Stimulated activated CD4-positive, alpha-beta T cell treated with anti-CD3 and anti-CD28 coated beads, Interleukin-2, amount 100 ng/mL, for 24 hours (primary cell): ENCODE data around the gene SLC6A9.

ENCODE experiments used
- DNase-seq, 2 donors: peaks; one replicate each; pipeline ENCODE4 v3.0.0-alpha.2; 2020

The SLC6A9 gene

GRCh38 chr1:44025816-44026215, 5.4 kb downstream of the SLC6A9 start:
- DNase-seq = no peak

- no peak for DNase-seq
These were observed 6.2 kb downstream of the SLC6A9 start for GRCh38 chr1:44024903-44025525.

- no peak for DNase-seq
These were observed 7.0 kb downstream of the SLC6A9 start for GRCh38 chr1:44024031-44024902.

DNA sequence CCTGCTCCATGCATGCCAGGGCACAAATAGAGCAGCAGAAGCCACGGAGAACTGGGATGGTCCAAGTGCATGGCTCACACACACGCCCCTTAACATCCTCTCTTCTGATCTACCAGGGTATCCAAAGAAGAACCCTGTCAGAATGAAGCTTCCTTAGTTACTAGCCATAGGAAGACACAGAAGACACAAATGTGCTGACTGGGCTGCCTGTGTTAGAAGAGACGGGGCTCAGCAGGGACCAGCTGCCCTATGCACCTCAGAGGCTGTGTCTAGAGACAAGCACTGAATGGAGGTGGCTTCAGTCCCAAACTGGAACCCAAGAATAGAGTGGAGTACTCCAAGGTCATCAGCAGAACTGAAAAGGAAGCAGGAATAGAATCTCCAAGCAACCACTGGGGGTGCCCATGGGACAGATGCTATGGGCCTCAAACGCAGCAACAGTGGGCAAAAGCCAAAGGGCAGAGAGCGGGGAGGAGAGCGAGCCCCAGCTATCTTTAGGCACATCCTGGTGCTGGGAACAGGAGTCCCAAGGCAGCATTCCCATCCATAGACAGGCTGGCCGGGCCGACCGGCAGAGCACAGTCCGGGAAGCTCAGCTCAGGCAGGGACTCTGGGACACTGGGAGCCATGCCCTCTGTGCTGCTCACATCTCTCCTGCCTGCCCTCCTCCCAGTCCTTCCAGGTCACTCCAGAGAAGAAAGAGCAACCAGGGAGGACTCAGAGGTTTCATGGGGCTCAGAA, 9.5 kb downstream of the SLC6A9 start:
- DNase-seq = no peak

GRCh38 chr1:44021156-44021555, 10.1 kb downstream of the SLC6A9 start:
- no peak for DNase-seq

DNA sequence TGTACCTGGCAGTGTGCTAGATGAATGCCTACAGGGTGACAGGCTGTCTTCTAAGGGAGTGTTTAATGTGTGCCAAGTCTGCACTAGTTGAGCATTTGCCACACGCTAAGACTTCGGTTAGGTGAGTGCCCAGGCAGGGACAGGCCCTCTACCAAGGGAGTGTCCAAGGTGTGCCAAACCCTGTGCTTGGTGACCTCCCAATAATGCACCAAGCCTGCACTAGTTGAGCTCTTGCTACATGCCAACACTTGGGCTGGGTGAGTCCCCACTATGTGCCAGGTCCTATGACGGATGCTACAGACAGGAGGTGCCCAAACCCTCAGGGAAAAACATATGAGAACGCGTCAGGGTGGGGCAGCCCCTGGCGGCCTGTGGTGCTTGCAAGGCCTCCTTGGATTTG, 10.8 kb downstream of the SLC6A9 start:
- DNase-seq = no peak

DNA sequence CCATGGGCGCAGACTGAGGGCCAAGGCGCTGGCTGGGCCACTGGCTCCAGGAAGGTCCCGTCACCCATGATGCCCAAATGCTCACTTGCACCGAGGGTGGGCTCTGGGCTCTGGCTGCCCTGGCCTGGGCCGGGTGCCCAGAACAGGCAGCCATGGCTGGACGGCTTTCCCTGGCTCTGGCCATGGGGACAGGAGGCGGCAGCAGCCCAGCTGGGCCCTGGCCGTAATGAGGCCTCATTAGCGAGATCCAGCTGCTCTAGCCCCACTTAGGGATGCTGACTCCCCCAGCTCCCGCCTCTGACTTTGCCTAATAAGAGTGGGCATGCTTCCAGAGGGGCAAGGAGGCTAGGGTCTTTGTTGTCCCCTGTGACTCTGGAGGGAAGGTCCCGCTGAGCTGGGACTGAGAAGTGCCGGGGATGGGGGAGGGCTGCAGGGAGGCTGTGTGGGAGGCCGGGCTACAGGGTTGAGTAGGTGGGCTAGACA, 11.8 kb downstream of the SLC6A9 start:
- DNase-seq = no peak

DNA sequence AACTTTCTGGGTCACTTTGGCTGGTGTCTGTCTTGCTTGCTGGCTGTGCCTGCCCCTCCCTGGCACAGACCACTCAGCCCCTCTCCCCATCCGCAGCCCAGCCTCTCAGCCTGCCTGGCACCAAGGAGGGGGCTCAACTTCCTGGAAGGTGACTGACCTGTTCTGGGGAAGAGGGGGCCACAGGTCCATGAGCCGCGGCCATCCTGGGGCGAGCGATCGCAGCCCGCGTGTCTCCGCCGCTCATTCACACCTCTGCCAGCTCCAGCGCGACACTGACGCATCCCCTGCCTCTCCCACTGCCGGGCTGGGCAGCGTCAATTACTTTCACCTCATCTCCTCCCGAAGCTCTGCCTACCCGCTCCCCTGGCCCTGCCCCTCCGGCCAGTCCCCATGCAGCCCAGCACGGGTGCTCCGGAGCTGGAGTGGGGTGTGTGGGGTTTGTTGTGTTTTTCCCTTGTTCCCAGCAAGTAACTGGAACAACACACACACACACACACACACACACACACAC, 14.3 kb downstream of the SLC6A9 start:
- DNase-seq = no peak

- no peak for DNase-seq
These were observed 15.0 kb downstream of the SLC6A9 start for GRCh38 chr1:44016041-44016889.

DNA sequence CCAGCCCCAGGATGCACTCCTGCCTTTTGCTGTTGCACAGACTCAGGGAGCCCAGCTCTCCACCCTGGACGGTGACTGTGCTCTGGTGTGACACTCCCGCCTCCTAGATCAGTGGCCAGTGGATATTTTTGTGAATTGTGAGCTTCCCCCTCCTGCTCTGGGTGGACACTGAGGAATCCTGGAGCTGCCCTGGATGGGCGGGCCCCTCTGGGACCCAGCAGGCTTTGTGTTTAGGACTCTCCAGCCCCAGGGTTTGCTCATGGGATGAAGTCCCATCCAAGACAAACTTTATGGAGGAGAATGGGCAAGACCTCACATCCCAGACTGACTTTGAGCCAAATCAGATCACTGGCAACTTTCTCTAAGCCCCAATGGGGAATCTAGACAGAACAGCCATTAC, 16.1 kb downstream of the SLC6A9 start:
- DNase-seq = no peak

- DNase-seq = no peak
These were observed 16.7 kb downstream of the SLC6A9 start for GRCh38 chr1:44014365-44015104.

- DNase-seq = no peak
These were observed 17.3 kb downstream of the SLC6A9 start for GRCh38 chr1:44013949-44014348.

GRCh38 chr1:44012941-44013609, 18.2 kb downstream of the SLC6A9 start:
- DNase-seq = no peak

GRCh38 chr1:44012404-44012803, 18.9 kb downstream of the SLC6A9 start:
- no peak for DNase-seq

DNA sequence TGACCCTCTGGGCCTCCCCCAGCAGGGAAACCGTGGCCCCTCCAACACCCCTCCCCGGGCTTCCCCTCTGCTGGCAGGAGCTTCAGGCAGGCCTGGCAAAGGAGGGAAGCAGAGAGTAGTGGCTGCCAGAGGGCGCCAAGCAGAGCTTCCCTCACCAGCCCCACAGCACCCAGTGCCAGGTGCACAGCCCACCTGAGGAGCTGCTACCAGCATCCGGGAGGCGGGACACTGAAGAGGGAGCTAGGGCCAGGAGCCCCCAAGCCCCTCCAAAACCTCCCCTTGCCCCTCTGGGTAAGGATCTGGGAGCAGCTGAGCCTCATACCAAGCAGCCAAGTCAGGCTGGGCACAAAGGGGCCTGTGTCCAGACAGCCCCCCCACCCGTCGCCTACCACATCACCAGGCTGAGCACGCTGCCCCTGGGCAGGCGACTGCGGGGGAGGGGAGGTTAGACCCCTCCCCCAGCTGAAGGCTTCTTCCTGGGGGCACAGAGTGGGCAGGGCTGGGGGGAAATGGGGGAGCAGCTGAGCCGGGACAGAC, 20.3 kb downstream of the SLC6A9 start:
- DNase-seq = no peak

DNA sequence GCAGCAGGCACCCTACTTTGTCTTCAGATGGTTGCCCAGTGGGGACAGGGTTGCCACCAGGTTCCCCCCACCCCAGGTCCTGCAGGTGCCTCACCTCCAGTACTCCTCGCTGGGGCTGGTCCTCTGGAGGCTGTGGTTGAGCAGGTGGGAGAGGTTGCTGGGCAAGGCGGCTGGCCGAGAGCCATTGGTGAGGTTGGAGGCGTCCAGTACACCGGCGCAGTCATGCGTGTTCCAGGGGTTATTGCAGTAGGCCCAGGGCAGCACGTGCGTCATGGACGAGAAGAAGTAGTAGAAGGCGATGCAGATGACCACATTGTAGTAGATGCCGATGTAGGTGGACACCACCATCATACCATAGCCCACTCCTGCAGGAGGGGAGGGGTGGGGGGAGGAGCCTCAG, 23.0 kb downstream of the SLC6A9 start:
- no peak for DNase-seq

- no peak for DNase-seq
These were observed 28.6 kb downstream of the SLC6A9 start for GRCh38 chr1:44002606-44003157.

DNA sequence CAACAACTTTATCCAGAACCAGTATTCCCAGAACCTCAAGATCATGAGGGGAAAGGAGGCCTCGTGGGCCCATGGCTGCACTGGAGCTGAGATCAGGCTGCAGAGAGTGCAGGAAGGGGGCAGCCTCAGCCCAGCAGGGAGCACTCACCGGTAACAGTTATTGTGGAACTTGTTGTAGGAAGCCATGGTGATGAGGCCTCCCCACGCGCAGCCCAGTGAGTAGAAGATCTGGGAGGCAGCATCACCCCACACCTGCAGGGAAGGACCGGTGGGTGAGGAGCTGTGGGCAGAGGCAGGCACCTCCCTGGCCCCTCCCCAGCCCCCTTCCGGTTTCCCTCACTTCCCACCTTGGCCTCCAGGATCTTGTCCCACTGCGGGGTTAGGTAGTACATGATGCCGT, 29.1 kb downstream of the SLC6A9 start:
- no peak for DNase-seq

DNA sequence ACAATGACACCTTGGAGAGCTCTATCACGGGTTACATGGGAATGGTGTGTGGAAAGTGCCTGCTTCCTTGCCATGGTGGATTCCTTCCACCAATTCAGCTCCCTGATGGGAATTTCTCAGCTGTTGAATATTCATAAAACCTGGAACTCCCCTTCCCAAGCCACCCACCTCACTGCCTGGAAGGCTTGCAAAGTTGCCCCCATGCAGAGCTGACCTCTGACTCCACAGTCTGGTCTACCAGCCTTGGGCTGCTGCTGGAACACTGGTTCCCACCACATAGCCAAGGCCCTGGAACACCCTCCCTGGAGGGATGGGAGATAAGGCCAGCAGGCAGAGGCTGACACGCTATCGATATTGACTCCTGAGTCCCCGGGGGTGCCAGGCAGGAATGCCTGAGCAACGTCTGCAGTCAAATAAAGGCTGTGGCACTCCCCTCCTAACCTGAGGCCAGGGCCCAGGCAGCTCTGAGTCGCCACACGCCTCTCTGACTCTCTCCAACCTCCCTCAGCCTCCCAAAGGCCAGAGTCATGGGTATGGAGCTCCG, 31.1 kb downstream of the SLC6A9 start:
- no peak for DNase-seq

DNA sequence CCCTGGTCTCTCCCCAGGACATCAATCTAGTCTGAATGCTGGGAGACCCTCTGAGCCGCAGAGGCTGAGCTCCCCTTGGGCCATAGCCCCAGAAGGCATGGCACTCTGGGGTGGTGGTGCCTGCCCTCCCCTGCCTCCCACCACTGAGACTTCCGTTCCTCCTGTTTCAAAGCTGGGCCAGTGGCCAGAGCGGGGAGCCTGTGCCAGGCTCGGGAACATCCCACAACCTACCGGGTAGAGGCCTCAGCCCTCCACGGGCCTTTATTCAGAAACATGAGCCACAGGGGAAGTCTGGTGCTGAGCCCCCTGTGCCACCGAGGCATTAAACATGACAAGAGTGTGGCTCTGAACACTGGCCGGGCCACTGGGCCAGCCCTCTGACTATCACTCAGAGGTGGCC, 31.8 kb downstream of the SLC6A9 start:
- DNase-seq = no peak
